ENCODE results near the gene INSIG2. TPM values are rescaled to one million over a fixed set of nuclear protein-coding genes. Genes with fewer than 3 reads are reported as not detected.

INSIG2 gene
- total and polyA plus RNA-seq, 2 of the 4 experiments (the other 2 are of a cell fraction) = 9.1 to 11.7 TPM

DNA sequence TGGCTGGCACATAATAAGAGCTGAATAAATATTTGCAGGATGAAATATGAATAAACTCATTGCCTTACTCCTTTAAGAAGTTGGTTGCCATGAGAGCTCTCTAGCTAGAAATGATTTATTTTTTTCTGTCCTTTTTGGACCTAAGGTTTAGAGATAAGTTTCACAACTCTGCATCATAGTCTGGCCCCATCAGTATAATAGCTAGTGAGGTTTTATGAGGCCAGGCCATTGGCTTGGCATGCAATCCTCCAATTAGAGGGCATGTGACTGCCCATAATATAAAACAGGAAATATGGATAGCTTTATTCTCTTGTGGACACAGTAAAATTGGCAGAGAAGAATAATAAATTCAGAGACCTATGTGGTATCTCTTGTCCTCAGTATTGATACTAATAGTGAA is 26.2 kb upstream of the INSIG2 start:
- Histone ChIP-seq H3K56ac (ENCODE audit: extremely low read depth, insufficient read depth, low read length) (no peak overlapping the region), H3K9me1 (ENCODE audit: insufficient read depth, low read length) (no peaks in the 10 kb centered on the region), H3K27ac (ENCODE audit: insufficient read depth, low read length) (no peak overlapping the region), H2BK5ac (ENCODE audit: low read depth, low read length, poor library complexity, severe bottlenecking) (no peak overlapping the region), H2AK9ac (replicated peaks; ENCODE audit: low read depth, low read length, poor library complexity) (no peak overlapping the region), H3K79me1 (ENCODE audit: low read depth in 1 of 2, low read length in 2 of 2) (no peaks in the 10 kb centered on the region), H2BK15ac (ENCODE audit: low read depth, low read length) (no peak overlapping the region), H3K4me1 (ENCODE audit: control insufficient read depth, insufficient read depth, low read length) (peaks cover 1% of the 10 kb centered on the region; the same call in 1 of the 2 replicates), H4K91ac (ENCODE audit: insufficient read depth, low read depth, low read length) (no peak overlapping the region), H3K9me3 (ENCODE audit: control insufficient read depth, insufficient read depth, low read length) (no peaks in the 10 kb centered on the region), H3K14ac (replicated peaks; ENCODE audit: low read depth, low read length) (no peak overlapping the region), H3K36me3 (ENCODE audit: control insufficient read depth, insufficient read depth, low read length) (no peaks in the 10 kb centered on the region), H2AK5ac (ENCODE audit: low read depth, low read length) (no peak overlapping the region), H2BK20ac (ENCODE audit: low read depth, low read length) (no peak overlapping the region), H3K9ac (ENCODE audit: low read depth, low read length) (no peak overlapping the region), H3K23ac (ENCODE audit: low read depth, low read length) (no peak overlapping the region), H4K8ac (ENCODE audit: low read depth in 2 of 2, low read length in 2 of 2) (no peak overlapping the region), H3K4ac (ENCODE audit: low read depth, low read length) (no peak overlapping the region), H2BK120ac (ENCODE audit: low read depth, low read length) (no peak overlapping the region), H2AFZ (replicated peaks; ENCODE audit: low read length, poor library complexity) (no peak overlapping the region), H4K5ac (ENCODE audit: low read depth, low read length) (no peak overlapping the region), H4K20me1 (ENCODE audit: insufficient read depth, low read length) (no peaks in the 10 kb centered on the region), H3K18ac (ENCODE audit: low read depth, low read length) (no peak overlapping the region), H3K4me3 (ENCODE audit: insufficient read depth, low read depth, low read length) (no peak overlapping the region), H3K27me3 (ENCODE audit: control insufficient read depth, insufficient read depth, low read length) (peaks cover 29% of the 10 kb centered on the region), H3K4me2 (ENCODE audit: low read depth, low read length) (no peak overlapping the region)
- ChIA-PET CTCF (interaction anchor here (0.7 to 1.1 kb wide), 2 partner anchors 15 to 29 kb away, joined by 3 to 5 read pairs; no protein-coding TSS in a partner anchor), POLR2A (ENCODE audit: unreplicated experiment) (no interaction called here)
- BruUV-seq (replicated peaks) = no TSS peak
- ATAC-seq (ENCODE audit: low read depth) (no peak), DNase-seq (no peak)
- dilution Hi-C loops (cut with HindIII; ENCODE audit: low sequenced_read_pairs, unreplicated experiment) (no loop called here), intact Hi-C loops (cut with micrococcal nuclease) (no loop called here), in situ Hi-C loops (cut with MboI; ENCODE audit: low sequenced_read_pairs) (no loop called here)
- TF ChIP-seq BHLHE40 (IDR thresholded peaks at IDR 0.05; ENCODE audit: low read depth, low read length) = no peak
- no peak for TF ChIP-seq MAFK (IDR thresholded peaks at IDR 0.05; ENCODE audit: low read depth, low read length)
- TF ChIP-seq RFX5 (IDR thresholded peaks at IDR 0.05; ENCODE audit: low read depth, low read length) = no peak
- no peak for TF ChIP-seq MAZ (IDR thresholded peaks at IDR 0.05; ENCODE audit: borderline replicate concordance, low read depth, low read length)
- TF ChIP-seq, protein P1, sequence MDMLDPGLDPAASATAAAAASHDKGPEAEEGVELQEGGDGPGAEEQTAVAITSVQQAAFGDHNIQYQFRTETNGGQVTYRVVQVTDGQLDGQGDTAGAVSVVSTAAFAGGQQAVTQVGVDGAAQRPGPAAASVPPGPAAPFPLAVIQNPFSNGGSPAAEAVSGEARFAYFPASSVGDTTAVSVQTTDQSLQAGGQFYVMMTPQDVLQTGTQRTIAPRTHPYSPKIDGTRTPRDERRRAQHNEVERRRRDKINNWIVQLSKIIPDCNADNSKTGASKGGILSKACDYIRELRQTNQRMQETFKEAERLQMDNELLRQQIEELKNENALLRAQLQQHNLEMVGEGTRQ (IDR thresholded peaks at IDR 0.05; ENCODE audit: low read depth, low read length) = no peak
- no peak for TF ChIP-seq RAD21 (IDR thresholded peaks at IDR 0.05; ENCODE audit: low read length)
- TF ChIP-seq FOS (IDR thresholded peaks at IDR 0.05; ENCODE audit: low read depth, low read length) = no peak
- TF ChIP-seq CHD1 (IDR thresholded peaks at IDR 0.05; ENCODE audit: low read depth, low read length) = no peak
- TF ChIP-seq MXI1 (IDR thresholded peaks at IDR 0.05; ENCODE audit: borderline replicate concordance, low read depth, low read length) = no peak
- TF ChIP-seq, protein P2, sequence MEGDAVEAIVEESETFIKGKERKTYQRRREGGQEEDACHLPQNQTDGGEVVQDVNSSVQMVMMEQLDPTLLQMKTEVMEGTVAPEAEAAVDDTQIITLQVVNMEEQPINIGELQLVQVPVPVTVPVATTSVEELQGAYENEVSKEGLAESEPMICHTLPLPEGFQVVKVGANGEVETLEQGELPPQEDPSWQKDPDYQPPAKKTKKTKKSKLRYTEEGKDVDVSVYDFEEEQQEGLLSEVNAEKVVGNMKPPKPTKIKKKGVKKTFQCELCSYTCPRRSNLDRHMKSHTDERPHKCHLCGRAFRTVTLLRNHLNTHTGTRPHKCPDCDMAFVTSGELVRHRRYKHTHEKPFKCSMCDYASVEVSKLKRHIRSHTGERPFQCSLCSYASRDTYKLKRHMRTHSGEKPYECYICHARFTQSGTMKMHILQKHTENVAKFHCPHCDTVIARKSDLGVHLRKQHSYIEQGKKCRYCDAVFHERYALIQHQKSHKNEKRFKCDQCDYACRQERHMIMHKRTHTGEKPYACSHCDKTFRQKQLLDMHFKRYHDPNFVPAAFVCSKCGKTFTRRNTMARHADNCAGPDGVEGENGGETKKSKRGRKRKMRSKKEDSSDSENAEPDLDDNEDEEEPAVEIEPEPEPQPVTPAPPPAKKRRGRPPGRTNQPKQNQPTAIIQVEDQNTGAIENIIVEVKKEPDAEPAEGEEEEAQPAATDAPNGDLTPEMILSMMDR (conservative IDR thresholded peaks at IDR 0.05; ENCODE audit: low read depth, low read length) = no peak
